ENCODE measurements around the gene SUCLG2.

- TF ChIP-seq CTCF (IDR thresholded peaks at IDR 0.05; ENCODE audit: low read length) (no peak), EZH2 (optimal IDR thresholded peaks at IDR 0.05; ENCODE audit: low read depth, low read length) (no peak), EZH2phosphoT487 (IDR thresholded peaks at IDR 0.05; ENCODE audit: low read length) (no peak)
Measured at GRCh38 chr3:67691207-67691606, 36.8 kb upstream of the SUCLG2 start.

Data from MM.1S (cell line).